Esophagus (tissue), 2 donors: ENCODE measurements around the gene CTBP2. TPM values are rescaled to one million over a fixed set of nuclear protein-coding genes. Genes with fewer than 3 reads are reported as not detected.

Experiments used
- H3K27ac ChIP-seq, 2 donors: one replicate each; pipeline ENCODE4 v1.5.1; 2013; ENCODE audit warnings: low read depth in 2 of 2, mild to moderate bottlenecking in 2 of 2, inconsistent platforms in 1 of 2, low read length in 1 of 2, moderate library complexity in 1 of 2
- H3K27me3 ChIP-seq, 2 donors: one replicate each; pipeline ENCODE4 v1.6.1; 2013; ENCODE audit warnings: low read length in 2 of 2, control low read depth in 1 of 2, mild to moderate bottlenecking in 1 of 2; ENCODE audit not compliant: insufficient read depth in 2 of 2, control insufficient read depth in 1 of 2
- H3K36me3 ChIP-seq, 2 donors: one replicate each; pipeline ENCODE4 v1.6.1; 2013; ENCODE audit warnings: low read length in 1 of 2; ENCODE audit not compliant: control insufficient read depth in 2 of 2, insufficient read depth in 2 of 2
- H3K4me1 ChIP-seq, 2 donors: one replicate each; pipeline ENCODE4 v1.6.1; 2013; ENCODE audit warnings: low read length in 1 of 2; ENCODE audit not compliant: control insufficient read depth in 2 of 2, insufficient read depth in 2 of 2
- H3K4me3 ChIP-seq, 2 donors: one replicate each; pipeline ENCODE4 v1.5.1; 2013; ENCODE audit warnings: low read length in 2 of 2, mild to moderate bottlenecking in 2 of 2, low read depth in 1 of 2, moderate library complexity in 1 of 2
- H3K9me3 ChIP-seq, 2 donors: one replicate each; pipeline ENCODE4 v1.6.1; 2013; ENCODE audit warnings: mild to moderate bottlenecking in 2 of 2, low read depth in 1 of 2, low read length in 1 of 2, moderate library complexity in 1 of 2; ENCODE audit not compliant: control insufficient read depth in 2 of 2, insufficient read depth in 1 of 2
- WGBS, 2 donors: extraction: QIAGEN DNeasy Blood & Tissue Kit; methylation state at CpG; one replicate each; pipeline ENCODE4 v1.1.7; 2013; 5-methylcytosine and 5-hydroxymethylcytosine counted together
- polyA plus RNA-seq, 2 donors: library from polyadenylated mRNA; stranded (reverse); fragments of 200-250 nt; gene quantifications; one replicate each; pipeline ENCODE4 v1.2.3, GENCODE V29; 2013
- donor health status: healthy with polysubstance abuse.
- donor health status: Bipolar disorder and iron deficiency.

Gene CTBP2
- polyA plus RNA-seq = 10 to 100 TPM; 15.4 to 33.3 TPM

- Histone ChIP-seq H3K36me3 (no peaks in the 10 kb centered on the region), H3K4me1 (no peaks in the 10 kb centered on the region), H3K27me3 (no peaks in the 10 kb centered on the region), H3K9me3 (no peaks in the 10 kb centered on the region), H3K27ac (peak within 1 kb of the TSS; percentile 96 to 98), H3K4me3 (peak within 1 kb of the TSS; percentile 80 to 85)
- 1% methylated on average over 33 to 100 of the region's 103 CpGs for WGBS, 2 donors
Measured at GRCh38 chr10:125159932-125160855, at the start of gene CTBP2. TSS of gene CTBP2 (minus strand) at chr10:125160563.

- H3K9me3 ChIP-seq = no peaks in the 10 kb centered on the region
- no peaks in the 10 kb centered on the region for H3K4me1 ChIP-seq
- no peaks in the 10 kb centered on the region for H3K36me3 ChIP-seq
- H3K27ac ChIP-seq = no peak overlapping the region
- H3K4me3 ChIP-seq = no peak overlapping the region
- WGBS, 2 donors = 66 to 68% methylated on average over 10 of the region's 10 CpGs
- H3K27me3 ChIP-seq = no peaks in the 10 kb centered on the region
Measured at GRCh38 chr10:125209591-125210355, 49.4 kb upstream of the CTBP2 start.

- Histone ChIP-seq H3K4me3 (no peak overlapping the region), H3K27me3 (no peaks in the 10 kb centered on the region), H3K4me1 (no peaks in the 10 kb centered on the region), H3K27ac (no peak overlapping the region), H3K9me3 (no peaks in the 10 kb centered on the region), H3K36me3 (no peaks in the 10 kb centered on the region)
- WGBS, 2 donors = 64 to 69% methylated on average over 23 of the region's 23 CpGs
Measured at GRCh38 chr10:125208854-125209565, 48.6 kb upstream of the CTBP2 start.

- Histone ChIP-seq H3K27ac (no peak overlapping the region), H3K4me3 (no peak overlapping the region), H3K36me3 (no peaks in the 10 kb centered on the region), H3K27me3 (no peaks in the 10 kb centered on the region), H3K9me3 (no peaks in the 10 kb centered on the region), H3K4me1 (no peaks in the 10 kb centered on the region)
- WGBS, 2 donors = 89 to 94% methylated on average over 5 of the region's 5 CpGs
Measured at GRCh38 chr10:125206623-125207022, 46.3 kb upstream of the CTBP2 start.

- no peaks in the 10 kb centered on the region for H3K27me3 ChIP-seq
- WGBS, 2 donors = 65 to 83% methylated on average over 2 of the region's 2 CpGs
- no peaks in the 10 kb centered on the region for H3K9me3 ChIP-seq
- H3K4me3 ChIP-seq = no peak overlapping the region
- no peaks in the 10 kb centered on the region for H3K4me1 ChIP-seq
- H3K36me3 ChIP-seq = no peaks in the 10 kb centered on the region
- no peak overlapping the region for H3K27ac ChIP-seq
Measured at GRCh38 chr10:125205431-125205830, 45.1 kb upstream of the CTBP2 start.

GRCh38 chr10:125204400-125204799 lies 44.0 kb upstream of the CTBP2 start:
- Histone ChIP-seq H3K4me3 (no peak overlapping the region), H3K27ac (no peak overlapping the region), H3K9me3 (no peaks in the 10 kb centered on the region), H3K4me1 (no peaks in the 10 kb centered on the region), H3K36me3 (no peaks in the 10 kb centered on the region), H3K27me3 (no peaks in the 10 kb centered on the region)
- 81 to 89% methylated on average over 5 of the region's 5 CpGs for WGBS, 2 donors

GRCh38 chr10:125203186-125203800 lies 42.9 kb upstream of the CTBP2 start:
- 84 to 88% methylated on average over 10 of the region's 10 CpGs for WGBS, 2 donors
- no peaks in the 10 kb centered on the region for H3K36me3 ChIP-seq
- no peak overlapping the region for H3K4me3 ChIP-seq
- no peak overlapping the region for H3K27ac ChIP-seq
- no peaks in the 10 kb centered on the region for H3K9me3 ChIP-seq
- no peaks in the 10 kb centered on the region for H3K4me1 ChIP-seq
- no peaks in the 10 kb centered on the region for H3K27me3 ChIP-seq

GRCh38 chr10:125201791-125202622 lies 41.6 kb upstream of the CTBP2 start:
- Histone ChIP-seq H3K4me1 (no peaks in the 10 kb centered on the region), H3K36me3 (no peaks in the 10 kb centered on the region), H3K4me3 (no peak overlapping the region), H3K9me3 (no peaks in the 10 kb centered on the region), H3K27me3 (no peaks in the 10 kb centered on the region), H3K27ac (no peak overlapping the region)
- 87 to 89% methylated on average over 10 of the region's 10 CpGs for WGBS, 2 donors
